Skeletal muscle tissue (tissue), 4 donors: ENCODE measurements around the gene RSU1. TPM values are rescaled to one million over a fixed set of nuclear protein-coding genes. Genes with fewer than 3 reads are reported as not detected.
A peak's percentile ranks its signal among the peaks of the same experiment; 100 is the strongest.

Experiments
- H3K27ac ChIP-seq: one replicate; pipeline ENCODE4 v1.7.0; 2013; ENCODE audit warnings: mild to moderate bottlenecking, low read depth, low read length, inconsistent platforms
- H3K27me3 ChIP-seq, 3 donors: one replicate each; pipeline ENCODE4 v1.7.0; 2013; ENCODE audit warnings: low read length in 3 of 3; ENCODE audit not compliant: control insufficient read depth in 3 of 3, insufficient read depth in 3 of 3
- H3K36me3 ChIP-seq, 3 donors: one replicate each; pipeline ENCODE4 v1.7.0; 2013; ENCODE audit warnings: low read length in 3 of 3; ENCODE audit not compliant: control insufficient read depth in 3 of 3, insufficient read depth in 3 of 3
- H3K4me1 ChIP-seq, 3 donors: one replicate each; pipeline ENCODE4 v1.7.0; 2013; ENCODE audit warnings: low read length in 3 of 3, mild to moderate bottlenecking in 3 of 3; ENCODE audit not compliant: control insufficient read depth in 3 of 3, insufficient read depth in 3 of 3
- H3K4me3 ChIP-seq, 3 donors: one replicate each; pipeline ENCODE4 v1.7.0; 2013; ENCODE audit warnings: low read length in 3 of 3
- H3K9ac ChIP-seq, 3 donors: one replicate each; pipeline ENCODE4 v1.7.0; 2013; ENCODE audit warnings: low read length in 3 of 3, mild to moderate bottlenecking in 3 of 3, moderate library complexity in 2 of 3, low read depth in 1 of 3
- H3K9me3 ChIP-seq, 3 donors: one replicate each; pipeline ENCODE4 v1.7.0; 2013; ENCODE audit warnings: low read length in 3 of 3; ENCODE audit not compliant: control insufficient read depth in 3 of 3
- total RNA-seq: library from RNA; depleted of rRNA; stranded (reverse); fragments of >200 nt; gene quantifications from one replicate; pipeline ENCODE4 v1.2.3, GENCODE V29; 2014
- donor health status: Osteomylitis.

The RSU1 gene
- total RNA-seq = 35.0 TPM

DNA sequence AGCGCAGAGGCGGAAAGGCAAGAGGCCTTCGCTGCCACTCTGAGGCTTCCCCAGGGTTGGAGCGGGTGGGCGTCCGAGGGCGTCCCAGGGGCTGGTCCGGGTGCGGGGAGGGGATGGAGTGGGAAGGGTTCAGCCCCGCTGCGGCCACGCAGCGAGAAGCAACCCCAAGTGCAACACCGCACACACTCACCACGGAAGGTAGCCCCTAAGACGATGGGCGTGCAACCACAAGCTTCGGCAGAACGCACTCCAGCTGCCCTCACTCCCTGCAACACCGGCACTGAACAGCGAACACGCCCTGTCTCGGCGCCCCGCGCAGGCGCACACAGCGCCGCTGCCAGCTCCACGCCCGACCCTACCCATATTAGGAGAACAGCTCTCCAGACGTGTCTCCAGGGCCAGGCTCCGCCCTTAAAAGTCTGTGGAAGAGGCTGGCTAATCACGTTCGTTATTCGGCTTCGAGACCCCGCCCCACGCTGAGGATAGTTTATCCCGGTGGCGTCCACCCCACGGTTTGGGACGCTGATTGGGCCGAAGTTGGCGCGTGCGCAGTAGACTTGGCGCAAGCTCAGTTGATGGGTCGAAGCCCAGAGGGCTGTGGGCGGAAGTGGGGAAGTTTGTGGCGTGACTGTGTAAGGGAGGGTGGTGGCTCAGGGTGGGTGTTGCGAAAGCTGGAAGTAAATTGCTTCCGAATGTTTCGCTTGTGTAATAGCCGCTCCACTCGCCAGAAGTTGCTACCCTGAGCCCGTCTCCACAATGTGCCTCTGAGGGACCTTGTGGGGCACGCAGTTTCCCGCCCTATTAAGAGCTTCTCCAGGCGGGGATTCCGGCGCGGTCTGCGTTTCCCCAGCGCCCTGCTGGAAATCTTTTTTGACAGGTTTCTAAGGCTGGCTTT is at the start of gene RSU1:
TSS of gene RSU1 (minus strand) at position 300 of the 895 bp plus-strand sequence. CDS start 343 bp downstream, outside the sequence.
- Histone ChIP-seq H3K9ac (peak within 1 kb of the TSS; percentile 87 to 94 (median 87)), H3K27ac (peak within 1 kb of the TSS; percentile 89), H3K4me1 (peaks cover 8 to 27% (median 16%) of the 10 kb centered on the region in 3 donors), H3K4me3 (peak within 1 kb of the TSS; percentile 91 to 95 (median 94)), H3K36me3 (peaks cover 0 to 4% (median 0%) of the 10 kb centered on the region in 3 donors), H3K27me3 (no peaks in the 10 kb centered on the region), H3K9me3 (peaks cover 0 to 3% (median 2%) of the 10 kb centered on the region in 3 donors)

- Histone ChIP-seq H3K36me3 (no peaks in the 10 kb centered on the region), H3K9me3 (no peaks in the 10 kb centered on the region), H3K4me3 (no peak overlapping the region), H3K9ac (no peak overlapping the region), H3K4me1 (no peaks in the 10 kb centered on the region), H3K27me3 (no peaks in the 10 kb centered on the region), H3K27ac (no peak overlapping the region)
These were observed 49.5 kb upstream of the RSU1 start for GRCh38 chr10:16866541-16867275.

- Histone ChIP-seq H3K36me3 (no peaks in the 10 kb centered on the region), H3K9me3 (no peaks in the 10 kb centered on the region), H3K4me1 (no peaks in the 10 kb centered on the region), H3K9ac (no peak overlapping the region), H3K27ac (no peak overlapping the region), H3K27me3 (no peaks in the 10 kb centered on the region), H3K4me3 (no peak overlapping the region)
These were observed 48.5 kb upstream of the RSU1 start for GRCh38 chr10:16865766-16866165.

DNA sequence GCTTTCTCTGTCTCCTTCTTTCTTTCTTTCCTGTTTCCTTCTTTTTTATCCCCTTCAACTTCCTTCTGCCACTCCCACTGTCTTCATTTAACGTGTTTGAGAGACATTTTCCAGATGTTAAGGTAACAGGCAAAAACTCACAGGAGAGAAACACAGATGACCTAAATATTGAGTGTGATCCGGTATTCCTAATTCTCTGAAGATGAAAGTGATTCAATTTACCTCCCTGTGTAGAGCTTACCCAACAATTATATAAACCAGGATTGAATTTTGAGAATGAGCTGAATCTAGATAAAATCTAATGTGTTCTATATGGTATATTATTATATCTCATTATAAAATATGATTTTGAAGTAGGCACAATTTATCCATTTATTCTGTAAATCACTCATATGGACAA is 46.5 kb upstream of the RSU1 start:
- Histone ChIP-seq H3K27ac (no peak overlapping the region), H3K36me3 (no peaks in the 10 kb centered on the region), H3K9me3 (no peaks in the 10 kb centered on the region), H3K4me1 (no peaks in the 10 kb centered on the region), H3K9ac (no peak overlapping the region), H3K27me3 (no peaks in the 10 kb centered on the region), H3K4me3 (no peak overlapping the region)

DNA sequence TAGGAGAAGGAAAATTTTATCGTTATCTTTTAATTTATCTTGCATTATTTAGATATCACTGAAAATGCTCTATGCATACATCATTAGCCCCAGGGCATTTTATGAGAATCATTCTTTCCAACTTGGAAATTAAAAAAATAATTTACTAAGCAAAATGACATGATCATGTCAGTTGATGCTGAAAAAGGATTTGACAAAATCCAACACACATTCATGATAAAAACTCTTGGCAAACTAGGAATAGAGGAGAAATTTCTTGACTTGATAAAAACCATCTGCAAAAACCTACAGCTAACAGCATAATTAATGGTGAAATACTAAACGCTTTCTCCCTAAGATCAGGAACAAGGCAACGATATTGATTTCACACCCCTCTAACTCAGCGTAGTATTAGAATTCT is 40.2 kb upstream of the RSU1 start:
- H3K36me3 ChIP-seq = no peaks in the 10 kb centered on the region
- no peak overlapping the region for H3K4me3 ChIP-seq
- no peak overlapping the region for H3K9ac ChIP-seq
- no peaks in the 10 kb centered on the region for H3K27me3 ChIP-seq
- H3K4me1 ChIP-seq = no peaks in the 10 kb centered on the region
- H3K9me3 ChIP-seq = no peaks in the 10 kb centered on the region
- no peak overlapping the region for H3K27ac ChIP-seq

- no peak overlapping the region for H3K4me3 ChIP-seq
- H3K9me3 ChIP-seq = no peaks in the 10 kb centered on the region
- no peaks in the 10 kb centered on the region for H3K27me3 ChIP-seq
- no peaks in the 10 kb centered on the region for H3K36me3 ChIP-seq
- no peaks in the 10 kb centered on the region for H3K4me1 ChIP-seq
- peak overlapping the region; percentile 25 for H3K27ac ChIP-seq
- no peak overlapping the region for H3K9ac ChIP-seq
These were observed 39.3 kb upstream of the RSU1 start for GRCh38 chr10:16856567-16856966.

- H3K4me3 ChIP-seq = no peak overlapping the region
- no peaks in the 10 kb centered on the region for H3K4me1 ChIP-seq
- no peaks in the 10 kb centered on the region for H3K27me3 ChIP-seq
- H3K27ac ChIP-seq = peak overlapping the region; percentile 25
- H3K9ac ChIP-seq = no peak overlapping the region
- H3K36me3 ChIP-seq = no peaks in the 10 kb centered on the region
- no peaks in the 10 kb centered on the region for H3K9me3 ChIP-seq
These were observed 38.9 kb upstream of the RSU1 start for GRCh38 chr10:16856092-16856491.

- Histone ChIP-seq H3K4me3 (no peak overlapping the region), H3K27ac (no peak overlapping the region), H3K27me3 (no peaks in the 10 kb centered on the region), H3K4me1 (no peaks in the 10 kb centered on the region), H3K36me3 (no peaks in the 10 kb centered on the region), H3K9ac (no peak overlapping the region), H3K9me3 (no peaks in the 10 kb centered on the region)
These were observed 37.4 kb upstream of the RSU1 start for GRCh38 chr10:16854623-16855022.

DNA sequence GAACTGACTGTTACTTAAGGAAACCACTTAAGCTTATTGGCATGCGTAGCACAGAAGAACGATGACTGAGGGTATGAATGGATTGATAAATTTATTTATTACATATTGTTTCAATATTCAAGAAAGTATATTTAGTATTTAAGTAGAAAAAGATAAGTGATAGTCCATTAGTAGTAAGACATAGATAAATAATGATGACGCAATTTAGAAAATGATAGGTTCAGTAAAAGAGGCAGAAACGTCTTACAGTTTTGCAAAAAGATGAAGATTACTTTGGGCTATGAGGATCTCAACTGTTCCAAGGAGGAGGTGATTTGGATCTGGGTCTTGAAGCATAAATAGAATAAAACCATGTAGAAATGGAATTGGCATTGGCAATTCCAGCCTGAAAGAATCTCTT is 36.6 kb upstream of the RSU1 start:
- H3K9me3 ChIP-seq = no peaks in the 10 kb centered on the region
- H3K4me3 ChIP-seq = no peak overlapping the region
- H3K27me3 ChIP-seq = no peaks in the 10 kb centered on the region
- no peaks in the 10 kb centered on the region for H3K4me1 ChIP-seq
- H3K9ac ChIP-seq = no peak overlapping the region
- no peak overlapping the region for H3K27ac ChIP-seq
- no peaks in the 10 kb centered on the region for H3K36me3 ChIP-seq

DNA sequence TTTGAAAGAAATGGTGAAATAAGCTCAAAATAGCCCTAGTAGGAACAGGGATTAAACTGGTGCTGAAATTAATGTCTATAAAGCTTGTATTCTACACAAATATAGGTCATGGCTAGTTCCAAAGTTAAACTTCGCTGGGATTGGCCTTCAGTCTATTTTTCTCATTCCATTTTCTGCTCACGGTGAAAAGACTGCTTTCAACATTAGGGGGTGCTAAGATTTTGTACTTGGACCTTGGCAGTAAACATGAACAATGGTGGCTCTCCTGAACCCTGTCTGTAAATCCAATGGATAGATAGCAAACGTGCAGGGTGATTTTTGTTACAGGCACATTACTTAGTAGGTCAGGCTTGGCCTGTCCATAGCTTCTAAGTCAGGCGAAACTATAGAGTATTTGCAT is 36.0 kb upstream of the RSU1 start:
- no peak overlapping the region for H3K27ac ChIP-seq
- H3K9me3 ChIP-seq = no peaks in the 10 kb centered on the region
- H3K27me3 ChIP-seq = no peaks in the 10 kb centered on the region
- no peaks in the 10 kb centered on the region for H3K4me1 ChIP-seq
- no peak overlapping the region for H3K4me3 ChIP-seq
- no peaks in the 10 kb centered on the region for H3K36me3 ChIP-seq
- H3K9ac ChIP-seq = no peak overlapping the region
